DND-41 (cell line): ENCODE data around the gene ZSCAN10.

Source experiments
- ATAC-seq: fragments of 200-7000 bp; cut with Tn5 transposase; 3 replicates; pipeline ENCODE4 v1.9.1; 2021; ENCODE audit warnings: low read depth; ENCODE audit not compliant: insufficient read depth
- DNase-seq: peaks from one replicate; pipeline ENCODE4 v3.0.0-alpha.2; 2020
- H2AFZ ChIP-seq: 2 replicates; pipeline ENCODE4 v1.6.0; 2012; ENCODE audit warnings: low read depth, low read length
- H3K27ac ChIP-seq: 2 replicates; pipeline ENCODE4 v1.5.1; 2012; ENCODE audit warnings: low read length, inconsistent platforms
- H3K27me3 ChIP-seq: fragments of 200-600 bp; sonication (generic); 2 replicates; pipeline ENCODE4 v1.6.0; 2012; ENCODE audit warnings: low read length, mild to moderate bottlenecking, inconsistent platforms; ENCODE audit not compliant: insufficient read depth, poor library complexity
- H3K36me3 ChIP-seq: 2 replicates; pipeline ENCODE4 v1.5.1; 2012; ENCODE audit warnings: low read length, inconsistent platforms; ENCODE audit not compliant: insufficient read depth
- H3K4me1 ChIP-seq: 2 replicates; pipeline ENCODE4 v1.5.1; 2012; ENCODE audit warnings: mild to moderate bottlenecking, low read length; ENCODE audit not compliant: insufficient read depth
- H3K4me2 ChIP-seq: 2 replicates; pipeline ENCODE4 v1.6.0; 2012; ENCODE audit warnings: mild to moderate bottlenecking, moderate library complexity, low read length, inconsistent platforms; ENCODE audit not compliant: insufficient read depth
- H3K4me3 ChIP-seq, 2 experiments: fragments of 200-600 bp in 1 of 2; shearing (Covaris generic) in 1 of 2; 2 replicates each; pipeline ENCODE4 v1.5.1; 2012 to 2016; ENCODE audit warnings: inconsistent platforms in 2 of 2, low read length in 2 of 2, mild to moderate bottlenecking in 2 of 2, low read depth in 1 of 2, moderate library complexity in 1 of 2
- H3K79me2 ChIP-seq: 2 replicates; pipeline ENCODE4 v1.6.0; 2012; ENCODE audit warnings: low read length, inconsistent platforms; ENCODE audit not compliant: insufficient read depth
- H3K9ac ChIP-seq: 2 replicates; pipeline ENCODE4 v1.6.0; 2012; ENCODE audit warnings: low read depth, mild to moderate bottlenecking, inconsistent platforms, low read length, moderate library complexity
- H3K9me3 ChIP-seq: 2 replicates; pipeline ENCODE4 v1.5.1; 2012; ENCODE audit warnings: low read length, moderate library complexity, mild to moderate bottlenecking, inconsistent platforms; ENCODE audit not compliant: insufficient read depth, severe bottlenecking
- H4K20me1 ChIP-seq: 2 replicates; pipeline ENCODE4 v1.6.0; 2012; ENCODE audit warnings: low read length; ENCODE audit not compliant: insufficient read depth
- CTCF ChIP-seq: IDR thresholded peaks from 2 replicates; pipeline ENCODE4 v1.5.1; 2012; ENCODE audit warnings: borderline replicate concordance, low read length, moderate library complexity, mild to moderate bottlenecking; ENCODE audit not compliant: poor library complexity, severe bottlenecking; ENCODE audit errors: extremely low read depth
- EZH2 ChIP-seq: IDR thresholded peaks from 3 replicates; pipeline ENCODE4 v1.6.1; 2012; ENCODE audit warnings: borderline replicate concordance, low read depth, mild to moderate bottlenecking, moderate library complexity, low read length, inconsistent platforms; ENCODE audit not compliant: severe bottlenecking

Gene ZSCAN10

GRCh38 chr16:3112058-3112880 is 13.2 kb upstream of the ZSCAN10 start, which contains the start of gene ZNF205:
ZNF205 (plus strand) TSS chr16:3112586; CDS start chr16:3113431, 845 bp downstream.
- no peak within 1 kb of the TSS for H2AFZ ChIP-seq
- no peak for ATAC-seq
- no peaks in the 10 kb centered on the region for H4K20me1 ChIP-seq
- no peaks in the 10 kb centered on the region for H3K27me3 ChIP-seq
- DNase-seq: no peak
- no peaks in the 10 kb centered on the region for H3K79me2 ChIP-seq
- H3K4me2 ChIP-seq: no peak within 1 kb of the TSS
- no peak for TF ChIP-seq EZH2
- no peak for TF ChIP-seq CTCF
- no peak within 1 kb of the TSS for H3K9ac ChIP-seq
- no peaks in the 10 kb centered on the region for H3K9me3 ChIP-seq
- no peak within 1 kb of the TSS for H3K27ac ChIP-seq
- no peak within 1 kb of the TSS for H3K4me3 ChIP-seq
- peaks cover 3% of the 10 kb centered on the region for H3K4me1 ChIP-seq
- H3K36me3 ChIP-seq: no peaks in the 10 kb centered on the region

- peak; percentile 99 for ATAC-seq
These were observed 7.3 kb upstream of the ZSCAN10 start for GRCh38 chr16:3106205-3106928.

GRCh38 chr16:3101841-3102470 is 2.9 kb upstream of the ZSCAN10 start:
- no peak overlapping the region for H3K9ac ChIP-seq
- H3K27me3 ChIP-seq: no peaks in the 10 kb centered on the region
- TF ChIP-seq EZH2 (no peak), CTCF (no peak)
- peaks cover 15% of the 10 kb centered on the region for H3K4me1 ChIP-seq
- no peaks in the 10 kb centered on the region for H4K20me1 ChIP-seq
- no peaks in the 10 kb centered on the region for H3K36me3 ChIP-seq
- no peaks in the 10 kb centered on the region for H3K9me3 ChIP-seq
- no peak overlapping the region for H3K4me2 ChIP-seq
- DNase-seq (no peak), ATAC-seq (no peak)
- H2AFZ ChIP-seq: no peak overlapping the region
- no peak overlapping the region for H3K27ac ChIP-seq
- H3K79me2 ChIP-seq: no peaks in the 10 kb centered on the region
- H3K4me3 ChIP-seq: no peak overlapping the region

More at GRCh38 chr16:3106205-3106928, 7.3 kb upstream of the ZSCAN10 start:
- no peaks in the 10 kb centered on the region for H3K27me3 ChIP-seq
- H3K4me3 ChIP-seq: peak overlapping the region in 1 of 2 experiments; percentile 57; a peak in 2 of 4 replicates
- peaks cover 22% of the 10 kb centered on the region for H3K4me1 ChIP-seq
- no peaks in the 10 kb centered on the region for H4K20me1 ChIP-seq
- peak overlapping the region; percentile 36; the same call in 1 of the 2 replicates for H3K9ac ChIP-seq
- no peaks in the 10 kb centered on the region for H3K36me3 ChIP-seq
- peak overlapping the region; percentile 96 for H3K4me2 ChIP-seq
- TF ChIP-seq CTCF (no peak), EZH2 (no peak)
- peak; percentile 79 for DNase-seq
- no peak overlapping the region for H3K27ac ChIP-seq
- peak overlapping the region; percentile 58 for H2AFZ ChIP-seq
- no peaks in the 10 kb centered on the region for H3K79me2 ChIP-seq
- H3K9me3 ChIP-seq: no peaks in the 10 kb centered on the region
